Ecto neural progenitor cell (in vitro differentiated cells): Measurements from ENCODE around the gene BCS1L.

ENCODE experiments used
- DNase-seq: peaks from one replicate; pipeline ENCODE4 v3.0.0-alpha.2; 2018; ENCODE audit warnings: low spot score

Gene BCS1L

GRCh38 chr2:218662377-218662776 lies 2.9 kb downstream of the BCS1L start:
- no peak for DNase-seq

GRCh38 chr2:218662827-218663226 lies 3.3 kb downstream of the BCS1L start:
- DNase-seq: no peak

GRCh38 chr2:218663901-218664300 lies 4.4 kb downstream of the BCS1L start:
- no peak for DNase-seq

DNA sequence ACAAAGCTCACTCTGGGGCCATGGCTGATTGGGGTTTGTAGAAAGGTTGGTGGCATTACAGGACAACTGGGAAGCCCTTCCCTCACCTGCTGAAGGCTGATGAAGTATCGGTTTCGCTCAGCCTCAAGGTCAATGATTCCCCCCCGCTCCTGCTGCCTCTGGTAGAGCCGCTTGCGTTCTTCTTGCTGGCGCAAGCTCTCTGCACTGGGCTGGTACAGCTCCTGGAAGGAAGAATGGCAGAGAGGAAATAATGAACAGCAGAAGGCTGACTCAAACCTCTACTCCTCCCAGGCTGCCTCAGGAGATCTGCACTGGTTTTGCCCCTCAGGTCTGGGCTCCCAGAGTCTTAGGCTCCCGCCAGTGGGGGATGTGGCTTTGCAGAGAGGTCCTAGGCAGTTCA lies 5.2 kb downstream of the BCS1L start:
- DNase-seq: no peak

GRCh38 chr2:218671097-218671653 lies 11.7 kb downstream of the BCS1L start:
- no peak for DNase-seq

- DNase-seq: peak; percentile 90
Measured at GRCh38 chr2:218671654-218672566, 12.4 kb downstream of the BCS1L start, which contains the start of the genes RNF25 and STK36. Gene RNF25 (minus strand): TSS chr2:218672002. CDS start chr2:218671970, 32 bp downstream. Gene STK36 (plus strand): TSS chr2:218672086. CDS start chr2:218672830, 744 bp downstream.

DNA sequence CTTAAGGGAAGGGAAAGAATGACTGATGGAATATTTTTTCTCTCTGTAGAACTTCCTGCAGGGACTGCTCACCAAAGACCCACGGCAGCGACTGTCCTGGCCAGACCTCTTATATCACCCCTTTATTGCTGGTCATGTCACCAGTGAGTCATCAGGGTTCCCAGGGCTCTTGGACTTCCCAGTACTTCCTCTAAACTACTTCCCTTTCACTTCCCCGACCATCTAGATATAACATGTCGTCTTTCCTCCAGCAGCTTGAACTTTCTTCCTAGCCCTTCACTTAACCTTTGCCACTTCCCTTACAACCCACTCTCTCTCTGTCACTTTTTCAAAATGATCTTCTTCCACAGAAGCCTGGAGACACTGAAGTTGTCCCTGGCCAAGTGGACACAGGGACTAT lies 19.6 kb downstream of the BCS1L start:
- DNase-seq: no peak

DNA sequence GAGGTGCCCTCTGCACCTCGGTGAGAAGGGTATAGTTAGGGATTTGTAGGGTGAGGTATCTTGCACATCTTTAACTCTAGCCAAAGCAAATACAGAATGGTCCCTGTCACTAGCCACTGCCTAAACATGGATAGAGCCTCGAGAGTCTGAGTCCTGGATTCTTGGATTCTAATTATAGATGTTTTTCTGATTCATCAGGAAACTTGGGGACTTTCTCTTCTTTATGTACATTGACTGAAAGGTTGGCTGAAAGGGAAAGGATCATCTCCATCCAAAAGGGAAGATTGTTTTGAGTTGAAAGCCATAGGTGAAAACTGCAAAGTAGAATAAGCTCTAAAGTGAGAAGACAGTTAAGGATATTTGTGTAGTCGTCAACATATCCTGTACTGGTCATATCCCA lies 20.6 kb downstream of the BCS1L start:
- DNase-seq: no peak

- peak; percentile 56 for DNase-seq
Measured at GRCh38 chr2:218687400-218688060, 28.0 kb downstream of the BCS1L start.

DNA sequence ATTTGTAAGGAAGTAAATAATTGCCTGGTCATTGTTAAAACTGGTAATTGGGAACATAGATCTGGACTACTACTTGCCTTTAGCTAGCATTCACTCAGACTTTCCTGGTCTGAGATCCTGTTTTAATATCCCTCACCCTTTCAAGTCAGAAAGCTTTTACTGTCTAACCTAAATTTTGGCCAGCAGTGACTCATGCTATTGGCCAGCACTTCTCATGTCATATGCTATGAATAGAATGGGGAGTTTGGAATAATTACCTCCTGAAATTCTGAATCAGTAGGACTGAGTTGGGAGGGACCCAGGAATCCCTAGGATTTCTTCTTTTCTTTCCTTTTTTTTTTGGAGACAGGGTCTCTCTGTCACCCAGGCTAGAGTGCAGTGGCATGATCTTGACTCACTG lies 31.8 kb downstream of the BCS1L start:
- no peak for DNase-seq

DNA sequence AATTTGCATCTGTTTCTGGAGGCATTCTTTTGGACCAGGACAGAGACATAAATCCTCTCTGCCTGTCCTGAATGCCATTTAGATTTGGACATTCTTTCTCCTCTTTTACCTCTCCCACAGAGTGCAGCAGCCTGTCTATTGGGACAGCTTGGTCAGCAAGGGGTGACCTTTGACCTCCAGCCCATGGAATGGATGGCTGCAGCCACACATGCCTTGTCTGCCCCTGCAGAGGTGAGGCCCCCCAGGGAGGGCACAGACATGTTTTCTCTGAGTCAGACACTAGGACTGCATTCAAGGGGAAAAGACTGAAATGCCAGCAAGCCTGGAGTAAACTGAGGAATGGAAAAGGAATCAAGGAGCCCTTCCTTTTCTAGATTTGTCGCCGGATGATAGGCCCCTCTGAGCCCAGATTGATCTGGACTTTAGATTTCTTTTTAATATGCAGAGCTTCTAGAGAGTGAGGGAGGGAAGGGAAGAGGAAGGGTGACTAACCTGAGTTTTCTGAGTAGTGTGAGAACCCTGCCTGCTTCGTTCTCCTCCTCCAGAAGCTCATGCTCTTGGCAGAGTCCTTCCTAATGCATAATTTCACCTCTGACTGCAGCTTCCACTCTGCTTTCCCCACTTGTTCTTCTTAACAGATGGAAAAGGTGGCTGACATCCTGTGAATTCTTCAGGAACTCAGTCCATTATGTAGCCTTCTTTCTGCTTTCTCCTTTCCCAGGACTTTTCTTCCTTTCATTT lies 35.1 kb downstream of the BCS1L start:
- peak; percentile 64 for DNase-seq

- DNase-seq: no peak
Measured at GRCh38 chr2:218698885-218699284, 39.4 kb downstream of the BCS1L start.

DNA sequence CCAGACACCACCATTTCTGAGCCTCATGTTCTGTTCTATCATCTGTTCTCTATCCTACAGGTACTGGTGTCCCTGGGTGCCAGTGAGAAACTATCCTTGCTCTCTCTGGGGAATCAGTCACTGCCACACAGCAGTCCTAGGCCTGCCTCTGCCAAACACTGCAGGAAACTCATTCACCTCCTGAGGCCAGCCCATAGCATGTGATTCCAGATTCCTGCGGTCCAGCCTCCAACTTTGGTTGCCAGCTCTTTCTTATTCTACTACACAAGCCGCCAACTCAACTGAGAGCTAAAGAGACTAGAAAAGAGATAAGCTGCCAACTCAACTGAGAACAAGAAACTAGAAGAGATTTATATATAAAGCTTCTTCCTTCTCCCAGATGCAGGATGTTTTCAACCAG lies 42.3 kb downstream of the BCS1L start:
- DNase-seq: no peak

DNA sequence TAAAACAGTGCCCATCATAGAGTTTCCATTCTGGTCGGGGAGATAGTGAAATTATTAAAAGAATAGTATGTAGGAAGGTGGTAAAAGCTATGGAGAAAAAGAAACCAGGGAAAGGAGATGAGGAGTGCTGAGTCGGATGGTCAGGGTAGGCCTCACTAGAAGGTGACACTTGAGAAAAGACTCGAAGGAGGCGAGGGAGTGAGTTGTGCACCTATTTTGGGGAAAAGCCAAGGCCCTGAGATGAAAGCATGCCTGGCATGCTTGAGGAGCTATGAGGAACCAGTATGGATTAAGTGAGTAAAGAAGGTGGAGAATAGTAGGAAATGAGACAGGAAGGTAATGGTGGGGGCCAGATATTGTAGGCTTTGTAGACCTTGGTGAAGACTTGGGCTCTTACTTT lies 43.9 kb downstream of the BCS1L start:
- no peak for DNase-seq

DNA sequence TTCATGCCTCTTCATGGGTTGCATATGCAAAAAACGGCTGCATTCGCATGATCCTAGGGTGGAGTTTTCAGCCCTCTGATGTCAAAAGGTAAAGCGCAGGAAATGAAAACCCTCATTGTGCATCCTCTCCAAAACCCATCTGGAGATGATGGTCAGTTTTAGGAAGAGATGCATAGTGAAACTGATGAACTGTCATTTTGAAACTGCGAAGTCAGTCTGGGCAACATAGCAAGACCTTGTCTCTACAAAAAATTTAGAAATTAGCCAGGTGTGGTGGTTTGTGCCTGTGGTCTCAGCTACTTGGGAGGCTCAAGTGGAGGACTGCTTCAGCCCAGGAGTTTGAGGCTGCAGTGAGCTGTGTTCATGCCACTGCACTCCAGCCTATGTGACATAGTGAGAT lies 48.6 kb downstream of the BCS1L start:
- no peak for DNase-seq

DNA sequence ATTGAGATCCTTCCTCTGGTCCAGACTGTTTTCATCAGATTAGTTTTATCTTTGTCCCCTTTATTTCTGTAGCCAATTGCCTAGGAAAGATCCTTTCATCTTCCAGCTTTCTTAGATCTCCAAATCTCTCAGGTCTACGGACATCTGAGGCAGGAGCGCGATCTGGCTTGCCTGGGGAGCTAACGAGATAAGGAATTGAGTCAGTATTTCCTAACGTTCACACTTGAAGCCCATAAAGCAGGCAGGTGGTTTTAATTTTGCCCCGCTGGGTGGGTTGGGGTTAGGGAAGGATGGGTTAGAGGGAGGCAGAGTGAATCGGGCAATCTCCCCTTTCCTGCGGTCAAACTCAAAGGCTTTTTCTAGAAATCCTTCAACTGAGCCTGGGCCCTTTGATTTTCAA lies 50.4 kb downstream of the BCS1L start:
- no peak for DNase-seq

- DNase-seq: no peak
Measured at GRCh38 chr2:218710334-218710686, 50.8 kb downstream of the BCS1L start.

DNA sequence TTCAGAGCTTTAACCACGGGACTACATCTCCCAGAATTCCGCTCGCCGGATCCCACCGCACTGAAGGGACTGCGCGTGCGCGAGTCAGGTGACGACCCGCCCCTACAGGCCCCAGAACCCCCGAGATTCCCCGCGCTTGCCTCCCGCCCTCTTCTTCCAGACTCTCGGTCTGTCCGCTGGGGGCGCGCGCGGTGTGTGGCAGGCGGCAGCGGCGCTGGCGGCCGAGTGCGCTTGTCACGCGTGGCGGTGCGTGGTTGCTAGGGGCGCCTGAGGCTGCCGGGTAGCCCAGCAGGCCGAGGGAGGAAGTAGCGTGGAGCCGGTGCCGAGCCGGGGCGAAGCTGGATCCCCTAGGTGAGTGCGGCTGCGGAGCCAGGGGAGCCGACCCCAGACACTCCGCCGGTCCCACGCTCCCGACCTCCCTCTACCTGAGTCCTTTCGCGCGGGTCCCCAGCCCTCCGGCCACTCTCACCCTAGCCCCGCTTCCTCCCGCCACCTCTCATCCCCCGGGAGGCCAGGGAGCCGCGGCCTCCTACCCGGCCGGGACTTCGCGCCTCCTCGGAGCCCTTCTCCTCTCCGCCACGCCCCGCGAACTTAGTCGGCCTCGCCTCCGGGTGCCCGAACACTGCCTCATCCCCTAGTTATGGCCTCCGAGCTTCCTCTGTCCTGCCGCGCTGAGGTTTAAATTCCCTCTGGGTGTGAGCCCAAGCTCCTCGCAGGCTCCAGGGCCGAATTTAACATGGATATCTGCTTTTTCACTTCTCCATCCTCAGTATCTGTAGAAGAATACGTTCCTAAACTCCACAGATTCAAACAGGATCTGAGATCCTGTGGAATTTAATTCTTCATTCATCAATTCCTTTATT lies 51.4 kb downstream of the BCS1L start, which contains the start of gene TTLL4:
Gene TTLL4 (plus strand): TSS at position 149 of the 863 bp plus-strand sequence. CDS start 26,842 bp downstream, outside the sequence.
- DNase-seq: peak; percentile 99

DNA sequence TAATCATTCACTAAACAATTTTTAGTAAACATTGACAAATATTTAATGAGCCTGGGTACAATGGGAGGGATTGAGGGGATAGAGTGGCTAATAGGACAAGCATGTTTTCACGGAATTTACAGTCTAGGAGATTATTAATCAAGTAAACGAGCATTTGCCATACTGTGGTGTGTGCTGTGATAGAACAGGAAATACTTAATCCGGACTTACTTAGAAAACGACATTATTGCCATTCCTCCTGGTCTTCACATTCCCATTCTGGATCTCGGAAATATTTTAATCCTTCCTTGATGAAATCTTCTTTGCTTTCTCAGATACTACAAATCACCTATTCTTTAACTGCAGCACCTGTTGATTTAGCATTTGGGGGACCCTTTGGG lies 52.1 kb downstream of the BCS1L start:
- DNase-seq: no peak
